Karpas-422 (cell line): ENCODE results near the gene GMFB. TPM values are rescaled to one million over a fixed set of nuclear protein-coding genes. Genes with fewer than 3 reads are reported as not detected.
A peak's percentile ranks its signal among the peaks of the same experiment; 100 is the strongest.

Experiments used
- DNase-seq: peaks from one replicate; pipeline ENCODE4 v3.0.0-alpha.2; 2015
- H2AFZ ChIP-seq: fragments of 200-600 bp; sonication (generic); 2 replicates; pipeline ENCODE4 v1.6.1; 2014; ENCODE audit warnings: antibody characterized with exemption, low read length, mixed read lengths
- H3K27ac ChIP-seq: fragments of 200-600 bp; sonication (generic); 2 replicates; pipeline ENCODE4 v1.5.1; 2014; ENCODE audit warnings: mild to moderate bottlenecking, low read length, moderate library complexity
- H3K27me3 ChIP-seq: fragments of 200-600 bp; sonication (generic); 2 replicates; pipeline ENCODE4 v1.6.1; 2014; ENCODE audit warnings: low read length, mixed read lengths
- H3K36me3 ChIP-seq: fragments of 200-600 bp; sonication (generic); 2 replicates; pipeline ENCODE4 v1.6.1; 2014; ENCODE audit warnings: low read length, mixed read lengths; ENCODE audit not compliant: insufficient read depth
- H3K4me1 ChIP-seq: fragments of 200-600 bp; sonication (generic); 2 replicates; pipeline ENCODE4 v1.6.1; 2014; ENCODE audit warnings: mild to moderate bottlenecking, low read length, mixed read lengths
- H3K4me2 ChIP-seq: fragments of 200-600 bp; sonication (generic); 2 replicates; pipeline ENCODE4 v1.6.1; 2014; ENCODE audit warnings: low read length, low read depth, mild to moderate bottlenecking; ENCODE audit not compliant: poor library complexity, severe bottlenecking
- H3K4me3 ChIP-seq: fragments of 200-600 bp; sonication (generic); 2 replicates; pipeline ENCODE4 v1.5.1; 2014; ENCODE audit warnings: mild to moderate bottlenecking, antibody characterized with exemption, low read length, mixed read lengths
- H3K79me2 ChIP-seq: fragments of 200-600 bp; sonication (generic); 2 replicates; pipeline ENCODE4 v1.6.1; 2014; ENCODE audit warnings: mild to moderate bottlenecking, low read length, mixed read lengths
- H3K9ac ChIP-seq: fragments of 200-600 bp; sonication (generic); 2 replicates; pipeline ENCODE4 v1.6.0; 2014; ENCODE audit warnings: low read length
- H3K9me2 ChIP-seq: fragments of 200-600 bp; sonication (generic), shearing (Covaris generic); replicated peaks from 2 replicates; pipeline ENCODE4 v1.6.0; 2014; ENCODE audit warnings: mild to moderate bottlenecking, low read length, moderate library complexity; ENCODE audit not compliant: insufficient read depth
- H3K9me3 ChIP-seq: fragments of 300-700, 200-600 bp; sonication (generic); 2 replicates; pipeline ENCODE4 v1.6.1; 2014; ENCODE audit warnings: low read length, mixed read lengths
- H4K20me1 ChIP-seq: fragments of 200-600 bp; sonication (generic); 2 replicates; pipeline ENCODE4 v1.6.1; 2014; ENCODE audit warnings: mild to moderate bottlenecking, antibody characterized with exemption, low read length, low read depth; ENCODE audit not compliant: insufficient read depth
- total RNA-seq: library from RNA; depleted of rRNA; stranded (reverse); fragments of >200 nt; shearing (Covaris generic); gene quantifications from 2 replicates; pipeline ENCODE4 v1.2.3, GENCODE V29; 2014; ENCODE audit warnings: low replicate concordance; rRNA removed

GMFB gene
- total RNA-seq, 1 experiment from 2014 or later = 81.8 TPM

DNA sequence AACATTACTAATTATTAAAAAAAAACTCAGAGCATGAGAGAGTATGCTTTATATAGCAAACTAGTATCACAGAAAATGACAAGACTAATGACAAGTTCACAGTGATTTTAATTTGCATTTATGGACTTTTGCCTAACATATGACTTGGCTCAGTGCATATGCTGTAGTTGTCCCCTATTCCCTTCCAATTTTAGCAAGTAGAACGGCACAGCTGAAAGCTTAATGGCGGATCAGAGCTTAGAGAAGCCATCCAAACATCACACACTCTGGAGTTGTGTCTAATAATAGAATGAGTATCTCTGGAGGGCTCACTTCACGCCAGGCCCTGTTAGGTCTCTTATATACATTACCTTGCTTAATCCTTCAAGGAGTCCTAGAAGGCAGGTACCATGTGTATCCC lies 60.9 kb downstream of the GMFB start:
- Histone ChIP-seq H3K4me1 (peaks cover 19% of the 10 kb centered on the region), H3K9ac (no peak overlapping the region), H3K4me3 (no peak overlapping the region), H3K36me3 (peaks cover 89% of the 10 kb centered on the region), H3K27me3 (no peaks in the 10 kb centered on the region), H4K20me1 (peaks cover 7% of the 10 kb centered on the region; the same call in 1 of the 2 replicates), H3K27ac (peak overlapping the region; percentile 8; the same call in 1 of the 2 replicates), H3K9me3 (no peaks in the 10 kb centered on the region), H3K4me2 (peak overlapping the region; percentile 2), H2AFZ (no peak overlapping the region), H3K79me2 (peaks cover 88% of the 10 kb centered on the region), H3K9me2 (no peaks in the 10 kb centered on the region)
- DNase-seq = no peak

DNA sequence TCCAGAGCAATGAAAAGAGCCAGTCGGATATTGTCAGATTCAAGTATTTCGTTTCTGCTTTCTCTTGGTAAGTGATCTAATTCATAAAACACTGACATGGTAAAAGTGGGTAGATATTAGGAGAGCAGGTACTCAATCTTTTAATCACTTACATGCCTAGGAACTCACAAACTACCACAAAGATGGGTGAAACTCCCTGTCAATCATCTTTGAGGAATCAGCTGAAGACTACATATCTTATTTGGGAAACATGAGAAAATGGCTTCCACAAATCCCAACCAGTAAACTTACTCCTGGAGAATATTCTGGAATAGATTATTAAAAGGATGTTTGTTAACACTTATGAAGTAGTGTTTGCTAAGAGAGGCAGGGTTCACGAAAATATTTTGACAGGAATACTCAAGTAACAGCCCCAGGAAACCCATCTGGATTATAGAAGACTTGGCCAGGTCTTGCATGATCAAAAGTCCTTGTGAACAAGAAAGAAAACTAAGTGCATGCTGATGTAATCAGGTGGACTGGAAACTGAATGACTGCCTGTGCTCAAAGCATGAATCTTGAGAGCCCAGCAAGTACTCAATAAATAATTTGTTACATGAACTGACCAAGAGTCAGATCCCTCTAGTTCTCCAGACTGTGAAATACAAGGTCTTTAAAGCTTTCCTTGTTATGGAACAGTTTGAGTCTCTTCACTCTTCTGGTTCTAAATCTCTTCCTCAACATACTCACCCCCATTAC lies 63.1 kb downstream of the GMFB start:
- peaks cover 20% of the 10 kb centered on the region for H3K4me1 ChIP-seq
- no peak overlapping the region for H3K4me3 ChIP-seq
- no peaks in the 10 kb centered on the region for H3K9me2 ChIP-seq
- H3K27me3 ChIP-seq = no peaks in the 10 kb centered on the region
- H3K27ac ChIP-seq = peak overlapping the region; percentile 1; the same call in 1 of the 2 replicates
- H4K20me1 ChIP-seq = peaks cover 6% of the 10 kb centered on the region; the same call in 1 of the 2 replicates
- DNase-seq = no peak
- H2AFZ ChIP-seq = no peak overlapping the region
- peaks cover 72% of the 10 kb centered on the region for H3K36me3 ChIP-seq
- H3K9me3 ChIP-seq = no peaks in the 10 kb centered on the region
- no peak overlapping the region for H3K9ac ChIP-seq
- peaks cover 67% of the 10 kb centered on the region for H3K79me2 ChIP-seq
- H3K4me2 ChIP-seq = no peak overlapping the region

DNA sequence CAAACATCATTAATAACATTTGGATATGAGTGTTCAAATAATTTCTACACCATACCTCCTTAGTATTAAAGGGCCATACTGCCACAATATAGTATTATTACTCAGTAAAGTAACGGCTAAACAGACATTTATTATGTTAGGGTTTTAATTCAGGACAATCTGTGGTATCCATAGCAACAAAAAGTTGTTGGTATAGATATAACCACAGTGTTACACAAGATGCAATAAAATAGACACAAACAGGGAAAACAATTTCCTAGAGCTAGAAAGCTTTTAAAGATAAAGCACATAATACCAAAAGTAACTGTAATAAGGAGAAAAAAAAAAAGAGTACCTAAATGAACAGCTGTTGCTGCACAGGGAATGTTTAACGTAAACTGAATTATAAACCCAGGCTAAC lies 63.7 kb downstream of the GMFB start:
- Histone ChIP-seq H2AFZ (no peak overlapping the region), H3K9me2 (no peaks in the 10 kb centered on the region), H3K27me3 (no peaks in the 10 kb centered on the region), H3K4me3 (no peak overlapping the region), H3K79me2 (peaks cover 60% of the 10 kb centered on the region), H3K27ac (no peak overlapping the region), H3K4me2 (no peak overlapping the region), H3K9ac (no peak overlapping the region), H3K9me3 (no peaks in the 10 kb centered on the region), H3K4me1 (peaks cover 21% of the 10 kb centered on the region), H3K36me3 (peaks cover 67% of the 10 kb centered on the region), H4K20me1 (peaks cover 6% of the 10 kb centered on the region; the same call in 1 of the 2 replicates)
- DNase-seq = no peak

Other genes with a start within 250 kb of the GMFB start
- gene CDKN3, start 92.0 kb downstream of the GMFB start, total RNA-seq = 57.8 and 96.1 TPM in 2 replicates
- gene CNIH1, start 47.6 kb downstream of the GMFB start, total RNA-seq = 132 and 576 TPM in 2 replicates
- gene CGRRF1, start 20.9 kb upstream of the GMFB start, total RNA-seq = 8.8 and 25.9 TPM in 2 replicates
- gene SAMD4A, start 78.1 kb upstream of the GMFB start, total RNA-seq = 77.2 and 94.7 TPM in 2 replicates